ENCODE results near the gene SLC39A11. TPM values are rescaled to one million over a fixed set of nuclear protein-coding genes. Genes with fewer than 3 reads are reported as not detected.
"Not testable (repeated sequence)": the region's sequence is repeated elsewhere in the genome, so short reads cannot be mapped to it uniquely, and the experiment has no call there.

Gene SLC39A11
- total RNA-seq, 2 donors from 2014 or later: 21.5 to 26.4 TPM

DNA sequence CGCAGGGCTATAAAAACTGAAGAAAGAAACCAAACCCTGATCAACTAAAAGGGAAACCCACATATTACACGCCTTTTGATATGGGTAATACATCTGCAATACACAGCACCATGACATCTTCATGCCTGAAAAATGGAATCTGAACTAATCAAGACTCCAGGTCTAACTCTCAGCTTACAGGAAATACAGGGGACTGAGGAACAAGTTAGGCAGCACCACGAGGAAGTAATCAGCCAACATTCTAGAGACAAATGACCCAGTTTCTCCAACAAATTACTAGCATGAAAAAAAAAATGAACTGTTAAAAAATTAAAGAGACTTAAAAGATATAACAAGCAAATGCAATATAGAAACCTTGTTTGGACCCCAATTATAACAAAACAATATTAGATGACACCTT, 9.1 kb downstream of the SLC39A11 start:
- H3K4me1 Mint-ChIP-seq (ENCODE audit: low read depth): no peaks in the 10 kb centered on the region
- no peak overlapping the region for H3K4me3 Mint-ChIP-seq
- H3K9me3 Mint-ChIP-seq: peaks cover 5 to 9% of the 10 kb centered on the region in 2 donors
- no peak overlapping the region for H3K27ac Mint-ChIP-seq
- ATAC-seq (replicated peaks in 1 of 2) (no peak), DNase-seq (no peak)
- H3K36me3 Mint-ChIP-seq (ENCODE audit: insufficient read depth in 2 of 2): peaks cover 16 to 40% of the 10 kb centered on the region in 2 donors
- no peaks in the 10 kb centered on the region for H3K27me3 Mint-ChIP-seq (ENCODE audit: low read depth)

DNA sequence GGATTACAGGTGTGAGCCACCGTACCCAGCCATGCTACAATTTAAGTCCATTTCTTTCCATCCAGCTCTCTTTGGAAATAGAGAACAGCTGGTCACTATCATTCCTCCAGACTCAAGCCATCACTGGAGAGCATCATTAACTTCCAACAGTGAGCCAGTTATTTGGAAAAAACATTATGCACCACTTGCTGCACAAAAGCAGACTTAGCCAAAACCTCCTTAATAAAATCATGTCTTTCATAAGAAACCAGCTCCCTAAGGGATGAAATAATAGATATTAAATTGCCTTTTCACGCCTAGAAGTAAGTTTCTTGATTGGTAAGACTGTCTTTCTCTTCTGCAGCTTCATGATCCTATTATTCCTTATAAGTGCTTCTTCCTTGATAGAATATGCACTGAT, 17.9 kb downstream of the SLC39A11 start:
- no peak for ATAC-seq (replicated peaks in 1 of 2)
- no peak overlapping the region for H3K4me3 Mint-ChIP-seq
- peaks cover 0 to 2% of the 10 kb centered on the region in 2 donors for H3K9me3 Mint-ChIP-seq
- no peaks in the 10 kb centered on the region for H3K4me1 Mint-ChIP-seq (ENCODE audit: low read depth)
- no peaks in the 10 kb centered on the region for H3K27me3 Mint-ChIP-seq (ENCODE audit: low read depth)
- H3K36me3 Mint-ChIP-seq (ENCODE audit: insufficient read depth in 2 of 2): peaks cover 3 to 9% of the 10 kb centered on the region in 2 donors
- H3K27ac Mint-ChIP-seq: no peak overlapping the region
- DNase-seq: no peak

DNA sequence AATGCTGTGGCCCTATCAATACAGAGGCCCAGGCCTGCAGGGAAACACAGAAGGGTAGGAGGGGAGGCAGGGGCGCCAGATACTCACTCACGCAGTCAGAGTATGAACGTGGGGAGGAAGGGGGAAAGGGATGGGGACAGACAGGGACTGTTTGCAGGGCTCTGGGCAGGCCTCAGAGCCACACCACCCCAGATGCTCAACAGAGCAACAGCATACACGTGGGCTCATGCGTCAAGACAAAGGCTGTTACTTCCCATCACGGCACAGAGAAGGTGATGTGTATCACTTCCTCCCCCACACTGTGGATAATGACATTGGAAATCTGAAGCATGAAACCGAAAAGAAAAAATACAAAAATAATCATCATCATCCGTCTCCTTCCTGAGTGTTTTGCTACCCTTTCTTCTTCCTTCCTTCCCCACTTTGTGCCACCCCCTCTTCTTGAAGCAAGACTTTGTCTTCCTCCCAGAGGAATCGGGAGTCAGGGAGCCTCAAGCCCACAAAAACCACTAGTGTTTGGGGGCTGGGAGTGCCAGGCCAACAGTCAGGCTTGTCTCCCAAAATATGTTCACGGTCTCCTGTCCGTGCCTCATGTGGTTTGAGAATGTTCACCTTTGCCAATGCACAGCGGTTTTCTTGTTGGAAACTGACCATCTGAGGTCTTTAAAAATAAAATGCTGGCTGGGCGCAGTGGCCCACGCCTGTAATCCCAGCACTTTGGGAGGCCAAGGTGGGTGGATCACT, 20.1 kb downstream of the SLC39A11 start:
- H3K36me3 Mint-ChIP-seq (ENCODE audit: insufficient read depth in 2 of 2): peaks cover 1 to 6% of the 10 kb centered on the region in 2 donors
- no peaks in the 10 kb centered on the region for H3K4me1 Mint-ChIP-seq (ENCODE audit: low read depth)
- no peak overlapping the region for H3K27ac Mint-ChIP-seq
- ATAC-seq (replicated peaks in 1 of 2) (no peak), DNase-seq (no peak)
- H3K4me3 Mint-ChIP-seq: no peak overlapping the region
- peaks cover 2 to 4% of the 10 kb centered on the region in 2 donors for H3K9me3 Mint-ChIP-seq
- H3K27me3 Mint-ChIP-seq (ENCODE audit: low read depth): no peaks in the 10 kb centered on the region

DNA sequence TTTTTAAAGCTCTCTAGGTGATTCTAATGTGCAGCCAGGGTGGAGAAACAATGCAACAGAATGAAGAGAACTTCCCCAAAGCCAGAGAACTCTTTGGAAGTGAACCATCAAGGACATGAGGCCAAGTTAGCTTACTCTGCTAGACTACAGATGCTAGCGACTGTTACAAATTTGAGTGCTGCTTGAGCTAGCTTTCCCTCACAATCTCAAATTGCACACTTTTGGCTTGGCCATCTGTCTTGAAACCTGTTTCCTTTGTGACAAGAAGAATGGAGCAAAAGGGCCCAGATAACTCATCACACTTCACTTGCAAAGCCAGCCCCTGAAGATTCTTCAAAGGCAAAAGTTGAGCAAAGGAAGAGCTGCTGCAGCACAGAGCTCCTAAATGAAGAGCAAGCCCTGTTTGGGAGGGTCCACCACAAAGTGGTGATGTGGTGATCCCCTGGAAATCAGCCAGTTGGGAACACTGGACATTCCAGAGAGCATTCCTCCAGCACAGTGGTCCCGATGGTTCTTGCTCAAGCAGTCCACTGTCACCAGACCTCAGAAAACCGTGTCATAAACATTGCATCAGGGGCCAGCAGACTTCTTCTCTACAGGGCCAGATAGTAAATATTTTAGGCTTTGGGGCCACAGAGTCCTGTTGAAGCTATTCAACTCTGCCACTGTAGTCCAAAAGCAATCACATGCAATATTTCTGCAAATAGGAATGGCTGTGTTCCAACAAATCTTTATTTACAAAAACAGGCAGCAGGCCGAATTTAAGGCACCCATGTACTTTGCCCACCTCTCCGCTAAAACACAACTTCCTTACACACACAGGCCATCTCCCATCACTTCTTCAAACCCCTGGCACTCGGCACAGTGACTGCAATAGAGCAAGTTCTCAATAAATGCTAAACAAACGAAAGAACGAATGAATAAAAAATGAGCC, 21.2 kb downstream of the SLC39A11 start:
- DNase-seq: no peak
- H3K27ac Mint-ChIP-seq: no peak overlapping the region
- peaks cover 1 to 6% of the 10 kb centered on the region in 2 donors for H3K36me3 Mint-ChIP-seq (ENCODE audit: insufficient read depth in 2 of 2)
- peaks cover 2 to 4% of the 10 kb centered on the region in 2 donors for H3K9me3 Mint-ChIP-seq
- no peak overlapping the region for H3K4me3 Mint-ChIP-seq
- H3K4me1 Mint-ChIP-seq (ENCODE audit: low read depth): no peaks in the 10 kb centered on the region
- ATAC-seq (replicated peaks in 1 of 2): no peak
- H3K27me3 Mint-ChIP-seq (ENCODE audit: low read depth): no peaks in the 10 kb centered on the region

DNA sequence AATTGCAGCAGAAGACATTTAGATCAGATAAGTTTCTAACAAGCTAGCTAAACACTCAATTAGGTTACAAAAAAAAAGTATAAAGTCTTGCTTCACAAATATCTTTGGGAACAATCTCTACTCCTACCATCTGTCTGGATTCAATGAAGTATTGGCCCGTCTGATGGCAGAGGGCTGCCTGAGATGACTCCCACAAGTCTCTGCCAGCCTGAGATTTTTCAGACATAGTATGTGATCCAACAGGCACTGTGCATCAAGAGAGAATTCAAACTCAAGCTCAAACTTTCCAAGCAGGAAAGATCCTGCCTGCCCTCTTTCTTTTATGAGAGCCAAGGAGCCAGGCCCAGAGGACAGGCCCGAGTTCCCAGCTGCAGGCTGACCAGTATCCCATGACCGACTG, 22.6 kb downstream of the SLC39A11 start:
- H3K36me3 Mint-ChIP-seq (ENCODE audit: insufficient read depth in 2 of 2): peaks cover 1 to 6% of the 10 kb centered on the region in 2 donors

DNA sequence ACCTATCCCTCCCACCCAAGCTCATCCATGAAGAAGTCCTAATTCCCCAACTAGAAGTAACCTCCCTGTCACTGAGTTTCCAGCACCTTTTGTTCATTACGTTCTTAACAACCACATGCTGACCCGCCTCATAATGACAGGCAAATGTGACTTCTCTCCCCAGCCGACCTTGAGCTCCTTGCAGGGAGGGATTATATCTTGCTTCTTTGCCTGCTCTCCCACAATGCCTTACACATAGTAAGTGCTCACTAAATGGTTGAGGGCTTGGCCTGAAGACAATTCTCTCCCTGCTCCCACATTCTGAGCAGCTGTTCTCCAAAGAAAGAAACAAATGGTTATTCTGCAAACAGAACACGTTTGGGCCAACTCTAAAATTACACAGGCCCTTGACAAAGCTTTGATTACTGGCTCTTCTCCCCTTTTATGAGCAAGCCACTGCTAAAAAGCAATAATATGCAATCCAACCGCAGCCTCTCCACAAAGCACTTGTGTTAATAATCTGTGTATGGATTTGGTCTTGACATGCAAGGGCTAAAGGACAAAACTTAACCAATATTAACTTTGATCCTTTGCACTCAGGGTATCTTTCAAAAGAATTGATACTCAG, 23.2 kb downstream of the SLC39A11 start:
- Mint-ChIP-seq H3K4me1 (ENCODE audit: low read depth) (peaks cover 5% of the 10 kb centered on the region), H3K27me3 (ENCODE audit: low read depth) (no peaks in the 10 kb centered on the region), H3K4me3 (no peak overlapping the region), H3K36me3 (ENCODE audit: insufficient read depth in 2 of 2) (peaks cover 1 to 6% of the 10 kb centered on the region in 2 donors), H3K27ac (no peak overlapping the region), H3K9me3 (peaks cover 2 to 4% of the 10 kb centered on the region in 2 donors)
- DNase-seq: no peak
- no peak for ATAC-seq (replicated peaks in 1 of 2)

More for the DNA sequence above, 22.6 kb downstream of the SLC39A11 start:
- no peaks in the 10 kb centered on the region for H3K4me1 Mint-ChIP-seq (ENCODE audit: low read depth)
- DNase-seq: no peak
- H3K4me3 Mint-ChIP-seq: no peak overlapping the region
- H3K27ac Mint-ChIP-seq: no peak overlapping the region
- peaks cover 2 to 4% of the 10 kb centered on the region in 2 donors for H3K9me3 Mint-ChIP-seq
- ATAC-seq (replicated peaks in 1 of 2): no peak
- no peaks in the 10 kb centered on the region for H3K27me3 Mint-ChIP-seq (ENCODE audit: low read depth)

DNA sequence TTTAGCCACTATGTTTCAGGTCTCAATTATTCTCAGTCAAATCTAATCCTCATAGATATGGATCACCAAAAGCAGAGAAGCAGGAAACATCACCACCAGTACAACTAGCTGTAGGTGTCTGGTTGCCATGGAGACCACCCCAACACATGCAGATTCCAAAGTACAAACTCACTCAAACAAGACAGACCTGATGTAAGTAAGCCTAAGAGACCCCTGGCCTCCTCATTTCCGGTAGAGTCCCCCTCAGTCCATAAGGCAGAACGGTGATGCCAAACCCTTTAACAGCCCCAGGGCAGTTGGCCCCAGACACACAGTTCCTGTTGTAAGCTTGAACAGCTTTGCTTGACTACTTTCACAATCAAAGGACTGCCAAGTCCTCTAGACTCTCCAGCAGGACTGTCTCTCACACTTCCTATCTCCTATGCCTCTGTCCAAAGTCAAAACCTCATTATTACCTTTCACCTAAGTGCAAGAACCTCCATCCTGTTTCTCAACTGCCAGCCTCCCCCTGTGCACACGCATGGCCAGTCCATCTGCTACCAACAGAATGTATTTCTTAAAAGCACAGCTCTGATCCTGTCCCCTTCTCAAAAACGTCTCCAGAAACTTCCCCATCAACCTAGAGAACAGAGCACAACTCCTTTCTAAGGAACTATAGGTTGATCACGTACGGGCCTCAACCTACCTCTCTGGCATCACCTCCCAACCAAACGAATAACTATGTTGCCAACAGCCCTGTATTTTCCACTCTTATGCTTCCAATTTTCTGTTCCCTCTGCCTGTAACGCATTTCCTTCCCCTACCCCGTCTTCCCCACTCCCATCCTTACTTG, 23.9 kb downstream of the SLC39A11 start:
- Mint-ChIP-seq H3K36me3 (ENCODE audit: insufficient read depth in 2 of 2) (peaks cover 1 to 6% of the 10 kb centered on the region in 2 donors), H3K4me1 (ENCODE audit: low read depth) (peaks cover 6% of the 10 kb centered on the region), H3K4me3 (no peak overlapping the region), H3K9me3 (peaks cover 2 to 4% of the 10 kb centered on the region in 2 donors), H3K27ac (no peak overlapping the region), H3K27me3 (ENCODE audit: low read depth) (no peaks in the 10 kb centered on the region)
- ATAC-seq (replicated peaks in 1 of 2) (no peak), DNase-seq (no peak)

DNA sequence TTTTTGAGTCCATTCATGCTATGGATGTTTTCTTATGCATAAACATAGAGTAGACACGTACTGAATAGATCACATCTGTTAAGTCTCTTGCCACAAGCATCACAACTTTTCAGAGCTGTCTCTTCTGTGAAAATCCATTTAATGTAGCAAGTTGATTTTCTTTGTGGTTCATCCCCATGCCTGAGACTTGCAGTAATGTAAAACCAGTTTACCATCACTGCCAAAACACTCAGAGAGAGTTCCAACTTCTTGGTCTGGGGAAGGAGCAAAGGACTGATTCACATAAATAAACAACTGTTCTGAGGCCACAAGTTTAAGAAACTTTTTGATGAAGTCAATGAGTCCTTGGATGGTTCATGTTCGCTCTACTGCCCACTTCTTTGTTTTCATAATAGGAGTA, 24.8 kb downstream of the SLC39A11 start:
- H3K9me3 Mint-ChIP-seq; H3K27me3 Mint-ChIP-seq (ENCODE audit: low read depth); H3K36me3 Mint-ChIP-seq (ENCODE audit: insufficient read depth in 2 of 2); DNase-seq; ATAC-seq (replicated peaks in 1 of 2); H3K4me1 Mint-ChIP-seq (ENCODE audit: low read depth); H3K4me3 Mint-ChIP-seq; H3K27ac Mint-ChIP-seq: not testable (repeated sequence)

DNA sequence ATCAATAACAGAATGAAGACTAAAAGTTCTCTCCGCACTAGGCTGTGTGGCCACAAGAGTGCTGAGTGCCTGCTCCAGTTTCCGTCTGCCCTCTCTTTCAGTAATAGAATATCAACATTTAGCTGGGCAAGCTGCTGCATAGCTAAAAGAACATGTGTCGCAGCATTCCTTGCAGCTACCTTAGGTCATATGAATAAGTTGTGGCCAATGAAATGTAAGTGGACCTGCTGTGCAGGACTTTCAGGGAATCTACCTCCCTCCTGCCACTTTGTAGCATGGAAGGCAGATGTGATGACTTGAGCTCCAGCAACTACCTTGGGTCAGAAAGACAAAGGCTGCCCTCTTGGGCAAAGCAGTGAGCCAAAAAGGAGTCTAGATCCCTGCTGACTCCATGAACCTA, 25.4 kb downstream of the SLC39A11 start:
- no peak for ATAC-seq (replicated peaks in 1 of 2)
- DNase-seq: no peak
- Mint-ChIP-seq H3K27ac (no peak overlapping the region), H3K4me3 (no peak overlapping the region), H3K9me3 (peaks cover 2 to 4% of the 10 kb centered on the region in 2 donors), H3K4me1 (ENCODE audit: low read depth) (peaks cover 6% of the 10 kb centered on the region), H3K27me3 (ENCODE audit: low read depth) (no peaks in the 10 kb centered on the region), H3K36me3 (ENCODE audit: insufficient read depth in 2 of 2) (peaks cover 1 to 6% of the 10 kb centered on the region in 2 donors)

DNA sequence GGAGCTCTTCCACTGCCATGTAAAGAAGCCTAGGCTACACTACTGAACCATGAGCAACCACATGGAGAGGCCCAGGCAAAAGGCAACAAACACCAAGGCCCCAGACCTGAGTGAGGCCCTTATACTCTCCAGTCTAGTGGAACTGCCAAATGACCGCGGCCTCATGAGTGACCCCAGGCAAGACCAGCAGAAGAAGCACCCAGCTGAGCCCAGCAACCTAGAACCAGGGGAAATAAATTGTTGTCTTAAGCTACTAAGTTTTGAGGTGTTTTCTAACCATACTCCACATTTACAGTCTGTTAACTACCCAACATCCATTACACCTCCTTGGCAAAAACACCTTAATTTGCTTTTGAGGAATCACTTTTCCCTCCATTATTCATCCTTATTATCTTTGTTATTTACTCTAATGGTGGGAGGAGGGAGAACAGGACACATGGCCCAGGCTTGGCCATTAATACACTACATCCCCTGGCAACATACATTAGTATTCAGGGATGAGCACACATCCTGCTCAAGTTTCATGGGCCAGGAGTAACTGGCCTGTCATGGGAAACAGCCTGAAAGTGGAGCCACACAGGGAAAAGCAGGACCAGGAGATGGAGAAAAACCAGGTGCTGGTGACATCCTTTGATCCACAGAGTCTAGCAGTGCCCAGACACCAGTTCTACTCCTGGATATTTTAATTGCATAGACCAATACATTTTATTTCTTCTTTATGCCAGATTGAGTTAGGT, 26.2 kb downstream of the SLC39A11 start:
- Mint-ChIP-seq H3K27me3 (ENCODE audit: low read depth) (no peaks in the 10 kb centered on the region), H3K4me3 (no peak overlapping the region), H3K27ac (no peak overlapping the region), H3K9me3 (peaks cover 2 to 4% of the 10 kb centered on the region in 2 donors), H3K4me1 (ENCODE audit: low read depth) (peaks cover 6% of the 10 kb centered on the region), H3K36me3 (ENCODE audit: insufficient read depth in 2 of 2) (peaks cover 0 to 1% of the 10 kb centered on the region in 2 donors)
- no peak for DNase-seq
- no peak for ATAC-seq (replicated peaks in 1 of 2)

DNA sequence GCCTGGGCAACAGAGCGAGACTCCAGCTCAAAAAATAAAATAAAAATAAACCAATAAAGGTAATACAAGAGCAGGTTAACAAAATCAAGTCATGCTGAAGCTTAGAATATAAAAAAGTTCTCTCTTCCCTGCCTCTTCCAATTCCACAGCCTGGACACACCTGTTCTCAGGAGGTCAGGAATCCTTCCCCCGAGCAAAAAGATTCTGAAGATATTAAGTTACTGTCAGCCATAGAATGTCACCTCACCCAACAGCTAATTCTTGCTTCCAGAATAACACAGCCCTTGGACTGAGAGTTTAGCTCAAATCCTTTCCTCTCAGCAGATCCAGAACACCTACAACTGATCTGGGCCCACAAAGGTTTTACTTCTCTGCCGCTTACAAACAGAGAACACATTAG, 27.1 kb downstream of the SLC39A11 start:
- no peaks in the 10 kb centered on the region for H3K36me3 Mint-ChIP-seq (ENCODE audit: insufficient read depth in 2 of 2)
- ATAC-seq (replicated peaks in 1 of 2): no peak
- peaks cover 0 to 4% of the 10 kb centered on the region in 2 donors for H3K9me3 Mint-ChIP-seq
- peaks cover 6% of the 10 kb centered on the region for H3K4me1 Mint-ChIP-seq (ENCODE audit: low read depth)
- no peak overlapping the region for H3K27ac Mint-ChIP-seq
- no peak overlapping the region for H3K4me3 Mint-ChIP-seq
- H3K27me3 Mint-ChIP-seq (ENCODE audit: low read depth): no peaks in the 10 kb centered on the region
- DNase-seq: no peak

All from activated T-cell treated with anti-CD3 and anti-CD28 coated beads, Interleukin-2, amount 50 U/mL, for 72 hours (primary cell).